Mucosa of gallbladder (tissue), 1 donor: ENCODE measurements around the gene FZD7. TPM values are rescaled to one million over a fixed set of nuclear protein-coding genes. Genes with fewer than 3 reads are reported as not detected.

ENCODE experiments used
- DNase-seq: peaks from one replicate; pipeline ENCODE4 v3.0.0-alpha.2; 2020; ENCODE audit warnings: low spot score
- total RNA-seq: library from RNA; stranded (reverse); gene quantifications from one replicate; pipeline ENCODE4 v1.2.1, GENCODE V29; 2021
- donor health status: DM: no; HTN: no; CAD: no.

The FZD7 gene
- total RNA-seq, 1 donor from 2014 or later, result 10.4 TPM

DNA sequence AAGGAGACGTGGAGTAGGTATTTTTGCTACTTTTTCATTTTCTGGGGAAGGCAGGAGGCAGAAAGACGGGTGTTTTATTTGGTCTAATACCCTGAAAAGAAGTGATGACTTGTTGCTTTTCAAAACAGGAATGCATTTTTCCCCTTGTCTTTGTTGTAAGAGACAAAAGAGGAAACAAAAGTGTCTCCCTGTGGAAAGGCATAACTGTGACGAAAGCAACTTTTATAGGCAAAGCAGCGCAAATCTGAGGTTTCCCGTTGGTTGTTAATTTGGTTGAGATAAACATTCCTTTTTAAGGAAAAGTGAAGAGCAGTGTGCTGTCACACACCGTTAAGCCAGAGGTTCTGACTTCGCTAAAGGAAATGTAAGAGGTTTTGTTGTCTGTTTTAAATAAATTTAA is 3.4 kb downstream of the FZD7 start:
- no peak for DNase-seq

DNA sequence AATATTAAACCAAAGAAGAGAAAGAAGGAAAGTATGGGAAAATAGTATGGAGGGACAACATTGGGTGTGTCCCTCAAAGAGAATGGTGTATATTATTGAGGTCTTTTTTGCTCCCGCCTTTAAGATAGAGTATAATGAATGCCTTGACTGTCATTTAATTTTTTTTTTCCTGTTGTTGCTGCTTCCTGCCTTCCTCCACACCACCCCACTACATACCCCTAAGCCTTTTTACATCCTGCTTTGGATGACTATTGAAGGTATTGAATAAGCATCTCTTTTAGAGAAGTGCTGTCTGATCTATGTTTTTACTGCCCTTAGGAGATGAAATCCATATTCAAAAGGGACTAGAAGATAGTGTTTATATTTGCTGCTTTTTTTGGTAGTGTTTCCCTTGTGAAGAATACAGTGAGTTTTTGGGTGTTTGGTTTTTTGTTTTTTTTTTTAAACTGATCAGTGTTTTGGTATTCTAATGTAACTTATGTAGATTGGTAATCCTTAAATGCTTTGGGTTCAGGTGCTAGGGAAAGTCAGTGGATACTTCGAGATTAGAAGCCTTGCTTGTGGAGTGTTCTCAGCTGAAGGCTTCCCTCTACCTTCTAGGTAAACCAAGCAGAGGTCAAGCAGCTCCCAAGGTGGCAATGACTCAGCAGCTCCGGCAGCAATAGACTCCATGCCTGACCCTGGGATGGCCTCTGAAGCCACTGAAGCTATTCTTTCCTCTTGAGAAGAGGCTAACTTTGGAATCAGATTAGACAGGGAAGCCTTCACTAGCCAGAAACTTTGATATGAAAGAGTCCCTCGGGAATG is 5.0 kb downstream of the FZD7 start:
- peak; percentile 64 for DNase-seq

DNA sequence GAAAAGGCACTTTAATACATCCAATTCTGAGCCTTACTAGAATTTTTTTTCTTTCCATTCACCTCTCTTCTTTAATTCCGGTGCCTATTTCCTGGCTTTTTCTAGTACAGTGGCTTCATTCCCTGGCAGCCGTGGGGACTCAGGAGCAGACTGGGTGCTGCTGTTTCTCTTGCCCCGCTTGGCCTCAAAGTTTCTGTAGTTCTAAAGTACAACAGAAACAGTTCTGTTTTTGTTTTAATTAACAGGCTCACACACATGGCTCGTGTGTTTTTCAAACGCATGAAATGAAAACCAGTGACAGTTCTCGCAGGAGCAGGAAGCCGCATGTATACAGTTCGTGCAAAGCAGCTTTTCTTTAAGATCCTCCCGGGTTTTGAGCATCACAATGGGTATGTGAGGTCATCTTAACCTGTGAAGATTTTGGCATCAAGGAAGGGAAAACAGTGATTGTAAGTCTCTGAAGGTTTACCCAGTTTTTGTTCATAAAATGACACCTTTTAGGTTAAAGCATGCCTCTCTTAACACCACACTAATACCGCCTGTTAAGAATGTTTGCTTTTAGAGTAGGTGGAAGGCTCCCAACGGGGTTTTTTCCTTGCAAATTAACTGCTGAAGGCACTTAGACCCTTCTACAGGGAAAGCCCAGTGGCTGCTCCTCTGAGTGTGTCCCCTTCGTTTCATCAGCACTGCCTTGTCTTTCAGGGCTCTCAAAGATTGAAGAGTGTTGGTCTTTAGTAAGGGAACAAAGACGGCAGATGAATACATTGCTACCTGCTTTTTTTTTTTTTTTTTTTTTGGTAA is 5.8 kb downstream of the FZD7 start:
- no peak for DNase-seq

DNA sequence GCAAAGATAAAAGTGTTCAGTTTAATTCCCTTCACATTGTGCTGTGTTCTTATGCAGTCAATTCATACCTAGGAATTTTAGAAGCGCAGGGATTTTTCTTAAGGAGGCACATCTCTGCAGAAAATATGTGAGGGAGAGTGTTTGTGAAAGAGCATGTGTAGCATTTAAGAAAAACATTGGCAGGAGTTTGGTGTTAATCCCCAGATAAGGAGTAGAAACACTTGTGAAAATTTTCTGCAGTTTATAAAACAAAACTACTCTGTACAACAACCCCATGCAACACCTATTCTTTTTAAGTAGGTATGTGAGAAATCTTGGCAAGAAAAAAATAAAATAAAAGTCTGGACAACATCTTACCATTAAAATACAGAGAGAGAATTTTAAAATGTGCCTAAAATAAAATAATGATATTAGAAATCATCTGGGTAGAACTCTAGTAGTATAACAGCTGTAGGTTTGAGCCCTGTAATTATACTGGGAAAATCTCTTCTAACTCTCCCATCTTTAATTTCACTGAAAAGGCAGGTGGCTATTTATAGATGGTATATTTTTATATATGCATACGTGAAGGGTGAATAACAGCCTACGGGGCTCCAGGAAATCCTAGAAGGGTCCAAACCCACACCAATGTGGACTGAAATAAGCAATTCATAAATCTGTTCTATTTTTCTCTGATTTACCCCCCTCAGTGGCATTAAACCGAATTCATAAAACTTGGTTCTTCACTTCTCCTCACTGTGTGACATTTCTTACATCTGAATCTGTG is 6.6 kb downstream of the FZD7 start:
- no peak for DNase-seq

DNA sequence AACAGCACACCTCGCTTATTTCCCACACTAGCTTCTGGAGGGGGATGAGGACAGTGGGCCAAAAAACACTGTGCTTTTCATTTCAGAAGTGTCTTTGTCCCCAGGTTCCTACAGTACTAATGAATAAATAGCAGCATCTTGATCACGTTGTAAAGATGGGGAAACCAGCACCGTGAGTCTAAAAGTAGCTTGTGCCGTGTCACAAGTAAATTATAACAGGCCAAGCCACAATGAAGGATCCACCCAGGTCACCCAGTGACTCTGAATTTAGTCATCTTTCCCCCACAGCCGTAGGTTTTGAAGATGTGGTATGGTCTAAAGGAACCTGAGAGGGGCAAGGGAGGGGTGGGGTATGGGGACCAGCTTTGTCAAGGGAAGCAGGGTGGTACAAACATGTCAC is 8.8 kb downstream of the FZD7 start:
- no peak for DNase-seq

DNA sequence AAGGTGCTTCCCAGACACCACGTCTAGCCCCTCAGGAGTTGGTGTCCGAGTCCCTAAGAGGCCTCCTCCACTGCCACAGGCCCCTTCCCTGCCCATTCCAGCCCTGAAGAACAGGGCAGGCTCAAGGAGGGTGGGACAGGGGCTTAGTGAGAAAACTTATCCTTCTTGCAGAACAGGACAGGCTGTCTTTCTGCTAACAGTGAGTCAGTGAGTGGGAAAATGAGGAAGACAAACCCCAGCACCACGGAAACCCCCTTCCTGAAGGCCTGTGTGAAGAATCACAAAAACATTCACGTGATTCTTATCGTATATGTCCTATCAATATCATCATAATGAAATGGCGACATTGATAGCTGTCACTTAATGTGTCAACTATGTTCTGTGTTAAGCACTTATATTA is 9.8 kb downstream of the FZD7 start:
- no peak for DNase-seq

DNA sequence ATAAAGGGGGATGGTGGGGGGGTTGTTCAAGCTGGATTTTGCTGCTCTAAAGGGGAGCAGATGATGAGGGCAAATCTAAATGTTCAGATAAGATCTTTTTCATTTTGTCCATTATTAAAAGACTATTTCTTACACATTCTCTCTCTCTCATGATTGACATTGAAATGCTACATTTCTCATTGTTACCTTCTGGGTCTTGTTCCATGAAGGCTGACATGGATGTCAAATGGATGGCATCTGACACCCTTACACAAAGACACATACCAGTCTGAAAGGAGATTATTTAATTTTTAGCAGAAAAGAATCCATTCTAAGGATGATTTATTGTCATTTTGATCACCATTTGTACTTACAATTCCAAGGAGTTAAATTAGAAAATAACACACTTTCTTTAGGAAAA is 11.1 kb downstream of the FZD7 start:
- no peak for DNase-seq

DNA sequence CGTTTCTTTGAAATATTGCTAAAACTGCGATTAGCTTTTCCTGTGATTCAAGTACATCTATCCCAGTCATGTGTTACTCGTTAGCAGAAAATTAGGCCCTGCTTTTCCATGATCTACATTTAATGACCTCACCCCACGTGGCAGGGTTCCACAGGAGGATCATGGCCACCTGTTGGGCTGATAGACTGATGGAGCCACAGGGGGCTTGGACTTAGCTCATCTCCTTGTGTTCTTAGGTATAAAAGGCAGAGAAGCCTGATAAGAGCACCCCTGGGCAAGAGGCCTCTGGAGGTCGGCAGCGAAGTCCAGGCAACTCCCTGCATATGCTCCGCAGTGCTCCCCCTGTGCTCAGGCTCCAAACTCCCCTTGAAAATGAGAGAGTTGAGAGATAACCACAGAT is 12.9 kb downstream of the FZD7 start:
- DNase-seq, result no peak

DNA sequence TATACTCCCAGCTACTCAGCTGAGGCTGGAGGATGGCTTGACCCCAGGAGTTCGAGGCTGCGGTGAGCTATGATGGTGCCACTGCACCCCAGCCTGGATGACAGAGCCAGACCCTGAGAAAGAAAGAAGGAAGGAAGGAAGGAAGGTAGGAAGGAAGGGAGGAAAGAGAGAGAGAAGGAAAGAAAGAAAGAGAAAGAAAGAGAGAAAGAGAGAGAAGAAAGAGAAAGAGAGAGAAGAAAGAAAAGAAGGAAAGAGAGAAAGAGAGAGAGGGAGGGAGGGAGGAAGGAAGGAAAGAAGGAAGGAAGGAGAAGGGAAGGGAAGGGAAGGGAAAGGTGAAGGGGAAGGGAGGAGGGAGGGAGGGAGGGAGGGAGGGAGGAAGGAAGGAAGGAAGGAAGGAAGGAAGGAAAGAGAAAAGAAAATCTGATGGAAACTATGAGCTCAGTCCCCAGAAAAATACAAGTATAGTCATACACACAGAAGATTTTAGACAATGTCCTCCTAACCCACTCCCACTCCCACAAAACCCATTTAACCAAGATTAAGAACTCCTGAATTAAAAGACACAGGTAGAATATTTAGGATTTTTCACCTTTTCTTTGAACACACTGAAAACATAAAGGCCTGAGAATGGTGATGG is 15.6 kb downstream of the FZD7 start:
- no peak for DNase-seq

DNA sequence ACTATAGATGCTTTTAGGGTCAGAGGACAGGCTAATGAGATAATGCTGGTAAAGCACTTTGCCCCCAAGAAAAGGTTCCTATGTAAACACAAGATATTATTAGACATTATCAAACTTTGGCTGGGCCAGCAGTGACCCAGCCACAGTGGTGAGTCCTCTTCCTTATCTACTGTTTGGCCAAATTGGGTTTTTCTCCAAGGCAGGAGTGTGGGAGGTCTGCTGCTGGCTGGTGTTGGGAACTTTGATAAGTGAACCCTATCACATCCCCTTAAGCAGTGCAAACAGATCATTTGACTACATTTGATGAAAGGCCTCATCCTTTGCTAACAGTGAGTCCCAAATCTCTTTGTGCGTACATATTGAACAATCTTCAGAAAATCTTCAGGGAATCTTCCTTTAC is 16.2 kb downstream of the FZD7 start:
- no peak for DNase-seq

DNA sequence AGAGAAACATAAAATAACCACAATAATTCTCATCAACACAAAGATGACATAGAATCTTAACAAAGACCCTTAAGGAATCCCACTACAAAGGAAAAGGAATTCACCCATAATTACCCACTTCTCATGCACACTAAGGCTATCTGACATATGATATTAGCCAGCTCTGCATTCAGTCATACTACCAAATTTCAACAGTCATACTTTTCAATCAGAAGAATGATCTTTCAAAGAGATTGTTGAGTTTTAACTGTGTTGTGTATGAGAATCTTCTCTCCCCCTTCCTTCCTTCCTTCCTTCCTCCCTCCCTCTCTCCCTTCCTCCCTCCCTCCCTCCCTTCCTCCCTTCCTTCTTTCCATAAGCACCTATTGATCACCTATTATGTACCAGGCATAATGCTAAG is 17.0 kb downstream of the FZD7 start:
- DNase-seq, result no peak

DNA sequence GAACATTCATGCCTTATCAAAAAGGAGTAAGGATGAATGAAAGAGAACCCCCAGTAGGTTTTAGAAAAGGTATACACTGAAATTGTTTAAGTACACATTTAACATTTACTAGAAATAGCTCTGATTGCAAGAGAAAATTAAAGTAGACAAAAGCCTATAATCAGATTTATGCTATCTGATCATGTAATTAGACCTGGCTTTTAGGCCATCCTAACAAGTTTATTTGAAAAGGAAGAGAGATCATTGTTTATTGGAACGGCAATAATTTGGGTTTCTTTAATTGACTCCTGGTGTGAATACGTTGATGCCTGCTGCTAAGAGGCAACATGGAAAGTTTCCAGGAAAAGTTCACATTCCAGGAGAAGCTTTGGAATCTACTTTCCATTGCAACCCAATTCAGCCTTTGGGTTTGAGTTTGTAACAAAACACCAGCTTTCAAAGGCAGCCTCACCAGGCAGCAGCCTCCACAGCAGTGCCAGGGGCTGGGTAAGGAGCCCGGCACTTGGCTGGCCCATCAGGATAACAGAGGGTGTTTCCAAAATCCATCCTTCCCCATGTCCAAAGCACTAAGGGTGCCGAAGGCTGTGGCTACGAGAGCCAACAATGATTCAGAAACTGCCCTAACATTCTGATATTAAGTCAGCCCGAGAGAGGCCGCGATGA is 18.0 kb downstream of the FZD7 start:
- no peak for DNase-seq

DNA sequence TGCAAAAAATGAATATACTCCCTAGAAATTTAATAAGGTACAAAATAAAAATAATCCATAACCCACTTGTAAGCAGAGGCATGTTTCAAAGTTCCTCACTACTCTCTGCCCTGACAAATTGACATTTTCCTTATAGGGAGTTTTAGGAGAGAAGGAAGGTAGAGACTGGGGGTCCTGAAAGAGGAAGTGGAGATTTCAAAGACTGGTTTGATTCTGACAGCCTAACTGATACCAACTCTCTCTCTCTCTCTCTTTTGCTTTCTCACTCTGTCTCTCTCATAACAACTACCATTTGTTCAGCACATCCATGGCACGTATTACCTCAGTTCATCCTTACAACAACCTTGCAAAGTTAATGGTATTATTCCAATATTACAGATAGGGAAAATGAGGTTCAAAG is 18.6 kb downstream of the FZD7 start:
- no peak for DNase-seq

DNA sequence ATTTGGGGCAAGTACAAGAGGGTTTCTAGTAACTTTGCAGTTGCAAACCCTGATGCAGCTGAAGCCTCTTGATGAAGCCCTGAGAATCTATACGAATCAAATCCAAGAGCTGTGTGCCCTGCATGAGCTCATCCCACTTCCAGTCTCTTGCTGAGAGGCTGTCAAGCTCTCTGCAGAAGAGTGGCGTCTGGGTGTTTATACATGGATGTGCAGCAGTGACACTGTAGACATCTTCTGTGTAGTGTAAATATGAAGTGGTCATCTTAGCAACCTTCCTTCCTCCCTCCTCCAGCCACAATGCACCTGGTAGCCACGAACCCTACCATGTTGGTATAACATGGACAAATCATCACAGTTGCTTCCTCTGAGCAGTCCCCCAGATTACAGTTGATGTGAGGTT is 21.0 kb downstream of the FZD7 start:
- no peak for DNase-seq

DNA sequence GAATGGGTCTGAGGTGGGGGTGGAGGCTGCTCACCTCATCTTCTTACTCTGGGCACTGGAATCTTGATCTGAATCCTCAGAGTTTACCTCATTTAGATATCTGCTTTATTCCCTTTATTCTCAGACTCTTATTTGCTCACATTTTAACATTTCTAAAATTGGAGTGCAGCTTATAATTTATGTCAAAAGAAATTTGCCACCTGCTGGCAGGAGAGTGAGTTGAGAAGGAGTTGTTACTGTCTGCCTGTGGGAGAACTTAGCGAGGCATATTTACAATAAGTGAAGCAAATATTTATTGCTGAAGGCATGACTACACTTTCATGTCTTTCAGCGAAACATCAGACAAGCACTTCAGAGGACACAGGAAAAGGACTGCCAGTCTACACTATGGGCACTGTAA is 23.0 kb downstream of the FZD7 start:
- no peak for DNase-seq

DNA sequence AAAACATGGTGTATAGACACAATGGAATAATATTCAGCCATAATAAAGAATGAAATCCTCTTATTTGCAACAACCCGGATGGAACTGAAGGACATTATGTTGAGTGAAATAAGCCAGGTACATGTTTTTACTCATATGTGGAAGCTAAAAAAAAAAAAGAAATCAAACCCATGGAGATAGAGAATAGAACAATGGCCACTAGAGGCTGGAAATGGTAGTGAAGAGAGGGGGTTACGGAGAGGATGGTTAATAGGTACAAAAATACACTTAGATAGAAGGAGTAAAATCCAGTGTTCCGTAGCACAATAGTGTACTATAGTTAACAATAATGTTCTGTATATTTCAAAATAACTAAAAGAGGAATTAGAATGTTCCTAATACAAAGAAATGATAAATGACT is 26.6 kb downstream of the FZD7 start:
- no peak for DNase-seq

DNA sequence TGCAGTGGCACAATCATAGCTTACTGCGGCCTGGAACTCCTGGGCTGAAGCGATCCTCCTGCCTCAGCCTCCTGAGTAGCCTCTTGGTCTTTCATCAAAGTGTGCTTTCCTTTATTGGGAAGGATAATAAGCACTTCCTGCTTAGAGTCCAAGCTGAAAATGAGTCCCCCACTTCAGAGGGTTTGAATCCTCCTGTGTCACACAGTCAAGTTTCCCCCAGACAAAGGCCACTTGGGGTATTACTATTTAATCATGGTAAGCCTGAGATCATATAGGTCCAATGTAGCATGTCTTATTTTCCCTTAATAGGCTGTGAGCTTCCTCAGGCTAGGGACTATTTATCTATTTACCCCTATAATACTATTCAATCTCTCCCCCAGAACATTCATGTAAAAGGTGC is 28.0 kb downstream of the FZD7 start:
- DNase-seq, result no peak

DNA sequence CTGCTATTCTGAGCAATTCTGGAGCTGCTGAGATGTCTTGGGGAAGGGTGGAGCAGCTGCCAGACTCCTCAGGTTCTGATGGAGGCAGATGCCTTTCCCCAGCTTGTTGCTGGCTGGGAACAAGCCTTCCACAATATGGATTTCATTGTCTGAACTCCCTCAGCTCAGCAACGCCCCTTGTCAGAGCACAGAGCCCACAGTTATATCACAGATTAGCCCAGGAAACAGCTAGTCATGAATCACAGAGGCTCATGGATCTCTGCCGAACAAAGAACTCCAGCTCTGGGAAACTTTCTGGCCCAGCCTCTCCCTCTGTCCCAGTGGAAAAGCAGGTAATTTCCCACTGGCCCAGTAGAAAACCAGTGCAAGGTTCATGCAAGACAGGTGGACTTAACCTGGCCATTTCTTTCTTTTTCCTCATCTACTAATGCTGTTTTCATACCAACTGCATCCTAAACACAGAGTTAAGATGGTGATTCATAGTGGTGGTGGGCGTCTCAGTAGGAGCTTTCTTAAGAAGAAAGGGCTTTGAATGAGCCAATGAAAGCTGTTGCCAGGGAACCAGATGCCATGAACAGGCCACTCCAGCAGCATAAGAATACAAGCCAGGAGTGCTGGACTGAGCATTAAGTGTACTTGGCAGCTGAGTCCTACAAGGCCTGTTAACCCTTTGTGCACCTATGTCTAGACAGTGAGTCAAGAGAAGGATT is 30.7 kb downstream of the FZD7 start:
- no peak for DNase-seq

DNA sequence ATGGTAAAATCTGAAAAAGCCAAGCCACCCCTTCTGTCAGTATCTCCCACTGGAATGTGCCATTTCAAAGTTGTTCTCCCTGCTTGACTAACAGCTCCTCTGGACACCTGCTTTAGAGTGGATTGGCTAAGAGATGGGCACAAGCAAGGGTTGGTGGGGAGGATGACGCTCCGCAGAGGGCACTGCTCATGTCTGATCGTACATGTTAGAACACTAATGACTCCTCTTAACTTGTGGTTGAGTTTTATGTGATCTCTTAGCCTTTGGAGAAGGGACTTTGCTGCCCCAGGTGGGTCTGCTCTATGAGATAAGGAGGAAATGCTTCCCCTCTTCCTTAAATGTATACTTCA is 31.2 kb downstream of the FZD7 start:
- no peak for DNase-seq

DNA sequence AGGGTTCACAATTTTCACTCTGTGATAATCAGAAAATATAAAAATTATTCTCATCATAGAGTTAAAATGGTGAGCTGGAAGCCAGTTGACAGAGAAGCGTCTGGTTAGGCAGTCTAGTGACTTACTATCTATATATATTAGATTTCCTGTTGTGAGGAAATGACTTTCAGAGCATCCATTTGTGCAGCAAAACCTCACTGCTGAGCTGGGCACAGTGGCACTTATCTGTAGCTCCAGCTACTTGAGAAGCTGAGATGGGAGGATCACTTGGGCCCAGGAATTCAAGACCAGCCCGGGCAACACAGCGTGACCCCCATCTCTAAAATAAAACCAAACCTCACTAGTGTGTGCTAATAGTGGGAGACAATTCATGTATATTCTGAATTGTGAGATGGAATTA is 32.2 kb downstream of the FZD7 start:
- no peak for DNase-seq

DNA sequence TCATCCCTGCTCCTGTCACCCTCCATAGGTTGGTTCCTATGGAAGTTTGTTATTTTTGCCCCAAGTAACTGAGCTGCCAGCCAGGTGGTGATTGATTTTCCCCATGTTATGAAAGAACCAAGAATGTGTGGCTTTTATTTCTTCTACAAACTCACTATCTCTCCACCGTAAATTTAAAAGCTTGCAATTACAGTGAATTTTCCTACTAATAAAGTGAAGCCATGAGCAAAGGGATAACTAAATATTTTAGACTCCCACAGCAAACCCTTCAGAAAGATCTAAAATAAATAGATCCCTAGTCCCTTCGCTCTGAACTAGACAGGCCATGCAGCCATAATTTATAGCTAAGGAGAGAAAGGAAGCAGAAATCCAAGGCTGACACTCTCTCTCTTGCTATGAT is 33.2 kb downstream of the FZD7 start:
- DNase-seq, result no peak
